ENCODE results near the gene GNPDA1. TPM values are rescaled to one million over a fixed set of nuclear protein-coding genes. Genes with fewer than 3 reads are reported as not detected.

Gene GNPDA1
- total RNA-seq, 1 experiment from 2014 or later = 54.1 TPM

GRCh38 chr5:141969783-141970771, 42.8 kb downstream of the GNPDA1 start:
- DNase-seq = no peak
- intact Hi-C loops (cut with micrococcal nuclease; ENCODE audit: unreplicated experiment) = loop anchor here (2.0 to 10.0 kb wide), 3 partner anchors 43 to 375 kb away; partner anchors contain the start of gene GNPDA1

GRCh38 chr5:141968914-141969608, 43.8 kb downstream of the GNPDA1 start, which contains the start of gene RNF14:
TSS of gene RNF14 (plus strand) at chr5:141969105. CDS start at chr5:141973589, 4,484 bp downstream.
- peak; percentile 87 to 94 for DNase-seq
- Histone ChIP-seq H4K20me1 (ENCODE audit: insufficient read depth) (no peaks in the 10 kb centered on the region), H3K4me2 (peak within 1 kb of the TSS; percentile 80), H3K9me3 (ENCODE audit: insufficient read depth, low read depth) (peaks cover under 1% of the 10 kb centered on the region; the same call in 1 of the 2 replicates), H3K27ac (peak within 1 kb of the TSS; percentile 77), H3K79me2 (ENCODE audit: low read depth) (peaks cover 21% of the 10 kb centered on the region), H3K4me1 (replicated peaks; ENCODE audit: insufficient read depth) (peaks cover 20% of the 10 kb centered on the region), H3K27me3 (ENCODE audit: insufficient read depth, low read depth) (no peaks in the 10 kb centered on the region), H3K9me2 (ENCODE audit: insufficient read depth) (no peaks in the 10 kb centered on the region), H2AFZ (peak within 1 kb of the TSS; percentile 96), H3F3A (ENCODE audit: insufficient read depth, low read depth) (peaks cover 42% of the 10 kb centered on the region), H3K36me3 (ENCODE audit: low read depth) (peaks cover 4% of the 10 kb centered on the region; the same call in 1 of the 2 replicates), H3K4me3 (peak within 1 kb of the TSS; percentile 74)
- TF ChIP-seq CTCF (conservative IDR thresholded peaks at IDR 0.05) (peak; percentile 96), EZH2 (IDR thresholded peaks at IDR 0.05; ENCODE audit: low read depth) (no peak)
- ChIA-PET POLR2A (ENCODE audit: unreplicated experiment) (interaction anchor here (0.5 to 1.3 kb wide), 6 partner anchors 8 to 385 kb away, joined by 3 to 14 read pairs (median 4); partner anchors contain the start of gene DELE1), CTCF (interaction anchor here (0.6 to 1.9 kb wide), 10 partner anchors 8 to 652 kb away, joined by 3 to 17 read pairs (median 5); no protein-coding TSS in a partner anchor)
- intact Hi-C loops (cut with micrococcal nuclease; ENCODE audit: unreplicated experiment) = loop anchor here (2.0 to 10.0 kb wide), 2 partner anchors 78 to 374 kb away; no protein-coding TSS in a partner anchor
- BruUV-seq (replicated peaks) = TSS peak; percentile 93

More at GRCh38 chr5:141969783-141970771, 42.8 kb downstream of the GNPDA1 start:
- no peaks in the 10 kb centered on the region for H4K20me1 ChIP-seq (ENCODE audit: insufficient read depth)
- H3K4me3 ChIP-seq = peak overlapping the region; percentile 74
- BruUV-seq (replicated peaks) = no TSS peak
- H3K79me2 ChIP-seq (ENCODE audit: low read depth) = peaks cover 21% of the 10 kb centered on the region
- peaks cover 4% of the 10 kb centered on the region; the same call in 1 of the 2 replicates for H3K9me3 ChIP-seq (ENCODE audit: insufficient read depth, low read depth)
- peak overlapping the region; percentile 80 for H3K4me2 ChIP-seq
- ChIA-PET POLR2A (ENCODE audit: unreplicated experiment) (interaction anchor here (0.6 to 1.3 kb wide), 5 partner anchors 9 to 277 kb away, joined by 3 to 14 read pairs (median 4); partner anchors contain the start of gene DELE1), CTCF (interaction anchor here (0.5 to 1.9 kb wide), 6 partner anchors 9 to 378 kb away, joined by 3 to 13 read pairs (median 4); no protein-coding TSS in a partner anchor)
- H2AFZ ChIP-seq = peak overlapping the region; percentile 96
- peaks cover 9% of the 10 kb centered on the region; the same call in 1 of the 2 replicates for H3K36me3 ChIP-seq (ENCODE audit: low read depth)
- TF ChIP-seq EZH2 (IDR thresholded peaks at IDR 0.05; ENCODE audit: low read depth) (no peak), CTCF (conservative IDR thresholded peaks at IDR 0.05) (no peak)
- peaks cover 20% of the 10 kb centered on the region for H3K4me1 ChIP-seq (replicated peaks; ENCODE audit: insufficient read depth)
- peaks cover 42% of the 10 kb centered on the region for H3F3A ChIP-seq (ENCODE audit: insufficient read depth, low read depth)
- H3K9me2 ChIP-seq (ENCODE audit: insufficient read depth) = no peaks in the 10 kb centered on the region
- H3K27me3 ChIP-seq (ENCODE audit: insufficient read depth, low read depth) = no peaks in the 10 kb centered on the region
- peak overlapping the region; percentile 77 for H3K27ac ChIP-seq

GRCh38 chr5:141966963-141967333, 45.9 kb downstream of the GNPDA1 start:
- no peaks in the 10 kb centered on the region for H3K36me3 ChIP-seq (ENCODE audit: low read depth)
- H3K79me2 ChIP-seq (ENCODE audit: low read depth) = peaks cover 16% of the 10 kb centered on the region
- ChIA-PET CTCF (interaction anchor here (0.6 kb wide), 1 partner anchor 89 kb away, joined by 3 read pairs; no protein-coding TSS in a partner anchor), POLR2A (ENCODE audit: unreplicated experiment) (no interaction called here)
- peaks cover 20% of the 10 kb centered on the region for H3K4me1 ChIP-seq (replicated peaks; ENCODE audit: insufficient read depth)
- no peak overlapping the region for H3K4me2 ChIP-seq
- no peak for DNase-seq
- intact Hi-C loops (cut with micrococcal nuclease; ENCODE audit: unreplicated experiment) = loop anchor here (10.0 kb wide), 1 partner anchor 372 kb away; no protein-coding TSS in a partner anchor
- no peak overlapping the region for H3K27ac ChIP-seq
- no peak overlapping the region for H3K4me3 ChIP-seq
- no peak overlapping the region for H2AFZ ChIP-seq
- no peaks in the 10 kb centered on the region for H3K27me3 ChIP-seq (ENCODE audit: insufficient read depth, low read depth)
- no peaks in the 10 kb centered on the region for H4K20me1 ChIP-seq (ENCODE audit: insufficient read depth)
- H3K9me3 ChIP-seq (ENCODE audit: insufficient read depth, low read depth) = no peaks in the 10 kb centered on the region
- H3F3A ChIP-seq (ENCODE audit: insufficient read depth, low read depth) = peaks cover 37% of the 10 kb centered on the region
- no TSS peak for BruUV-seq (replicated peaks)
- H3K9me2 ChIP-seq (ENCODE audit: insufficient read depth) = no peaks in the 10 kb centered on the region
- TF ChIP-seq EZH2 (IDR thresholded peaks at IDR 0.05; ENCODE audit: low read depth) = no peak
- no peak for TF ChIP-seq CTCF (conservative IDR thresholded peaks at IDR 0.05)
